ENCODE results near the gene POLA1. TPM values are rescaled to one million over a fixed set of nuclear protein-coding genes. Genes with fewer than 3 reads are reported as not detected.

The POLA1 gene
- total RNA-seq, 2 donors from 2014 or later, result 6.7 to 7.2 TPM

- TF ChIP-seq CTCF (IDR thresholded peaks at IDR 0.05), result no peak
- Histone ChIP-seq H3K4me1 (no peaks in the 10 kb centered on the region), H3K4me3 (no peak overlapping the region), H3K27me3 (peaks cover 0 to 2% of the 10 kb centered on the region in 2 donors), H3K9me3 (no peaks in the 10 kb centered on the region), H3K27ac (no peak overlapping the region), H3K36me3 (no peaks in the 10 kb centered on the region)
- no peak for DNase-seq (ENCODE audit: low spot score)
Measured at GRCh38 chrX:24996096-24996709, 302.5 kb downstream of the POLA1 start.

- H3K27me3 ChIP-seq, result peaks cover 13 to 17% of the 10 kb centered on the region in 2 donors
- peaks cover 0 to 3% of the 10 kb centered on the region in 2 donors for H3K4me1 ChIP-seq
- DNase-seq (ENCODE audit: low spot score), result no peak
- H3K27ac ChIP-seq, result no peak overlapping the region
- no peak overlapping the region for H3K4me3 ChIP-seq
- H3K9me3 ChIP-seq, result no peaks in the 10 kb centered on the region
- no peak for TF ChIP-seq CTCF (IDR thresholded peaks at IDR 0.05)
- no peaks in the 10 kb centered on the region for H3K36me3 ChIP-seq
Measured at GRCh38 chrX:24999511-24999910, 305.8 kb downstream of the POLA1 start.

GRCh38 chrX:25001808-25002660, 308.3 kb downstream of the POLA1 start:
- no peaks in the 10 kb centered on the region for H3K36me3 ChIP-seq
- H3K27me3 ChIP-seq, result peaks cover 25 to 38% of the 10 kb centered on the region in 2 donors
- no peak for DNase-seq (ENCODE audit: low spot score)
- H3K4me1 ChIP-seq, result peaks cover 0 to 18% of the 10 kb centered on the region in 2 donors
- H3K4me3 ChIP-seq, result no peak overlapping the region
- no peaks in the 10 kb centered on the region for H3K9me3 ChIP-seq
- TF ChIP-seq CTCF (IDR thresholded peaks at IDR 0.05), result no peak
- no peak overlapping the region for H3K27ac ChIP-seq

DNA sequence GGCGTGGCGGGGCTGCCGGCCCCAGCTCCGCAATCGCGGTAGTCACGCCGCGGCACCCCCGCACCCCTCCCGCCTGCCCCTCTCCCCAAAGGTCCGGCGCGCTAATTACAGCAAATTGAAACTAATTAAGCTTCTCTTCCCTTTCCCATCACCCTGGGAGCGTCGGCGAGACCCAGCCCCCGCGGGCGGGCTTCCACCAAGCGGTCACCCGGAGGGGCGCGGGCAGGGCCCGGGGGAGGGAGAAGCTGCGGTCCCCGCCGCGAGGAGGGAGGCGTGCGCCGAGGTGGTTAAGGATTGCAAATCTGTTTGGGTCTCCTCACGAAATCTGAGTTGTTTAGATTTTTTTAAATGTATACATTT, 308.9 kb downstream of the POLA1 start:
- DNase-seq (ENCODE audit: low spot score), result no peak
- no peaks in the 10 kb centered on the region for H3K36me3 ChIP-seq
- peaks cover 25 to 43% of the 10 kb centered on the region in 2 donors for H3K27me3 ChIP-seq
- H3K27ac ChIP-seq, result no peak overlapping the region
- TF ChIP-seq CTCF (IDR thresholded peaks at IDR 0.05), result no peak
- peaks cover 0 to 21% of the 10 kb centered on the region in 2 donors for H3K4me1 ChIP-seq
- H3K9me3 ChIP-seq, result no peaks in the 10 kb centered on the region
- no peak overlapping the region for H3K4me3 ChIP-seq

GRCh38 chrX:25003066-25003849, 309.5 kb downstream of the POLA1 start:
- Histone ChIP-seq H3K27me3 (peaks cover 30 to 43% of the 10 kb centered on the region in 2 donors), H3K4me3 (no peak overlapping the region), H3K36me3 (no peaks in the 10 kb centered on the region), H3K9me3 (no peaks in the 10 kb centered on the region), H3K27ac (no peak overlapping the region), H3K4me1 (peaks cover 0 to 21% of the 10 kb centered on the region in 2 donors)
- no peak for TF ChIP-seq CTCF (IDR thresholded peaks at IDR 0.05)
- no peak for DNase-seq (ENCODE audit: low spot score)
